ENCODE measurements around the gene REL. TPM values are rescaled to one million over a fixed set of nuclear protein-coding genes. Genes with fewer than 3 reads are reported as not detected.

The REL gene
- total RNA-seq, 1 donor from 2014 or later, result 8.7 TPM

DNA sequence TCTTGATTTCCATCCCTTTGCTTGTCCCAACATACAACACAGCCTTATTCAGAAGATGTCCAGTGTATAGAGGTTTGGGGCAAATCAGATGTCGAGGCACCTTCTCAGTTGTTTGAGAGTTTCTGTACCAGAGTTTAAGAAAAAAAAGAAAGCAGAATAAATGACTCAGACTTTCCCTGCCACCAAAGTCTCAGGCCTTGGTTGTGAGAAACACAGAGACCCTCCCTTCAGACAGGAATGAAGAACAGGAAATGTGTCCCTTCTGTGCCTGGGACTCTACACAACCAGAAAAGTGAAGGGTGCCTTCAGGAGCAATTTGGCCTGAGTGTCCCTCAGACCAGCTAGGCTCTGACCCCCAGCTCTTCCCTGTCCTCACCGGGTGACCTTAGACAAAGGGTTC, 37.3 kb upstream of the REL start:
- H3K36me3 Mint-ChIP-seq (ENCODE audit: low read depth), result no peaks in the 10 kb centered on the region
- no peaks in the 10 kb centered on the region for H3K27me3 Mint-ChIP-seq (ENCODE audit: low read depth)
- H3K27ac Mint-ChIP-seq (ENCODE audit: unreplicated experiment), result no peak overlapping the region
- H3K4me3 Mint-ChIP-seq, result no peak overlapping the region
- TF ChIP-seq, protein P1, sequence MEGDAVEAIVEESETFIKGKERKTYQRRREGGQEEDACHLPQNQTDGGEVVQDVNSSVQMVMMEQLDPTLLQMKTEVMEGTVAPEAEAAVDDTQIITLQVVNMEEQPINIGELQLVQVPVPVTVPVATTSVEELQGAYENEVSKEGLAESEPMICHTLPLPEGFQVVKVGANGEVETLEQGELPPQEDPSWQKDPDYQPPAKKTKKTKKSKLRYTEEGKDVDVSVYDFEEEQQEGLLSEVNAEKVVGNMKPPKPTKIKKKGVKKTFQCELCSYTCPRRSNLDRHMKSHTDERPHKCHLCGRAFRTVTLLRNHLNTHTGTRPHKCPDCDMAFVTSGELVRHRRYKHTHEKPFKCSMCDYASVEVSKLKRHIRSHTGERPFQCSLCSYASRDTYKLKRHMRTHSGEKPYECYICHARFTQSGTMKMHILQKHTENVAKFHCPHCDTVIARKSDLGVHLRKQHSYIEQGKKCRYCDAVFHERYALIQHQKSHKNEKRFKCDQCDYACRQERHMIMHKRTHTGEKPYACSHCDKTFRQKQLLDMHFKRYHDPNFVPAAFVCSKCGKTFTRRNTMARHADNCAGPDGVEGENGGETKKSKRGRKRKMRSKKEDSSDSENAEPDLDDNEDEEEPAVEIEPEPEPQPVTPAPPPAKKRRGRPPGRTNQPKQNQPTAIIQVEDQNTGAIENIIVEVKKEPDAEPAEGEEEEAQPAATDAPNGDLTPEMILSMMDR (conservative IDR thresholded peaks at IDR 0.05), result no peak
- peaks cover 5% of the 10 kb centered on the region for H3K4me1 Mint-ChIP-seq
- H3K9me3 Mint-ChIP-seq, result no peaks in the 10 kb centered on the region
- DNase-seq (ENCODE audit: low read depth, low spot score), result no peak

DNA sequence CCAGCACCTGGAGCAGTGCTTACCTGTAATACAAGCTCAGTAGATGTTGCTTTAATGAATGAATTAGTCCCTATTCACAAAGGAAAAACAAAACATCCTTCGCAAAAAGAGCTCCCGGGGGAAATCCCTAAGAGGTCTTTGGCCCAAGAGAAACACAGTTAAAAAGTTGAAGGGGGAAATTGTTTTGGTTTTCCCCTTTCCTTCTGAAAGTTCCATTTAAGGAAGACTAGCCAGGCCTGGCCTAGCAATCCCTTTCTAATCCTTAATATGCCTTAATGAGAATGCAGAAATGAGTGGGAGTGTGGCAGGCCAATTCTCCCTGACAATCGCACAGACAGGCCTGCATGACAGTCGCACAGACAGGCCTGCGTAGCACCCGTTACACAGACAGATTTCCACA, 33.5 kb upstream of the REL start:
- Mint-ChIP-seq H3K4me3 (no peak overlapping the region), H3K27me3 (ENCODE audit: low read depth) (no peaks in the 10 kb centered on the region), H3K36me3 (ENCODE audit: low read depth) (no peaks in the 10 kb centered on the region), H3K9me3 (no peaks in the 10 kb centered on the region), H3K27ac (ENCODE audit: unreplicated experiment) (no peak overlapping the region), H3K4me1 (no peaks in the 10 kb centered on the region)
- DNase-seq (ENCODE audit: low read depth, low spot score), result no peak
- TF ChIP-seq, protein P1 (conservative IDR thresholded peaks at IDR 0.05), result no peak

DNA sequence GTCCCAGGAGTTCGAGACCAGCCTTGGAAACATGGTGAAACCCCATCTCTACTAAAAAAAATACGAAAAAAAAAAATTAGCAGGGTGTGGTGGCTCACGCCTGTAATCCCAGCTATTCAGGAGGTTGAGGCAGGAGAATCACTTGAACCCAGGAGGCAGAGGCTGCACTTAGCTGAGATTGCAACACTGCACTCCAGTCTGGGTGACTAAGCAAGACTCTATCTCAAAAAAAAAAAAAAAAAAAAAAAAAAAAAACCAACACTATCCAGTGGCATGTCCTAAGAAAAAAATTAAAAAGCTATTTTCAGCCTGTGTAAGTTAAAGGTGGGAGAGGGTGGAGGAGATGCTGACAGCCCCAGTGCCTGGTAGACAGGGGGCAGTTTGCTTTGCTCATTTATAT, 32.2 kb upstream of the REL start:
- H3K27me3 Mint-ChIP-seq (ENCODE audit: low read depth), result no peaks in the 10 kb centered on the region
- no peaks in the 10 kb centered on the region for H3K4me1 Mint-ChIP-seq
- DNase-seq (ENCODE audit: low read depth, low spot score), result no peak
- TF ChIP-seq, protein P1 (conservative IDR thresholded peaks at IDR 0.05), result no peak
- H3K27ac Mint-ChIP-seq (ENCODE audit: unreplicated experiment), result no peak overlapping the region
- no peak overlapping the region for H3K4me3 Mint-ChIP-seq
- H3K9me3 Mint-ChIP-seq, result no peaks in the 10 kb centered on the region
- no peaks in the 10 kb centered on the region for H3K36me3 Mint-ChIP-seq (ENCODE audit: low read depth)

DNA sequence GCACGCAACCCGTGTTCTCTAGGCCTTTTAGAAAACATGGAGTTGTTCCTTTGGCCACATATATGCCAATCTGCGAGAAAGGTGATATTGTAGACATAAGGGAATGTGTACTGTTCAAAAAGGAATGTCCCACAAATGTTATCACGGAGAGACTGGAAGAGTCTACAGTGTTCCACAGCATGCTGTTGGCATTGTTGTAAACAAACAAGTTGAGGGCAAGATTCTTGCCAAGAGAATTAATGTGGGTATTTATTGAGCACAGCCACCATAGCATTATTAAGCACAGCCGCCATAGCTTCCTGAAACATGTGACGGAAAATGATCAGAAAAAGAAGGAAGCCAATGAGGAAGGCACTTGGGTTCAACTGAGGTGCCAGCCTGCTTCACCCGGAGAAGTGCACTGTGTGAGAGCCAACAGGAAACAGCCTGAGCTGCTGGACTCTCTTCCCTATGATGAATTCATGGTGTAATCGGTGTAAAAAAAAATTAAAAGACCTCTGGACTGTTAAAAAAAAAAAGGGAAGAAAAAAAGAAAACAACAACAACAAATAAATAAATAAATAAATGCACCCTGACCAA, 29.0 kb upstream of the REL start:
- no peaks in the 10 kb centered on the region for H3K9me3 Mint-ChIP-seq
- TF ChIP-seq, protein P1 (conservative IDR thresholded peaks at IDR 0.05), result no peak
- no peaks in the 10 kb centered on the region for H3K27me3 Mint-ChIP-seq (ENCODE audit: low read depth)
- no peak overlapping the region for H3K27ac Mint-ChIP-seq (ENCODE audit: unreplicated experiment)
- no peaks in the 10 kb centered on the region for H3K4me1 Mint-ChIP-seq
- H3K36me3 Mint-ChIP-seq (ENCODE audit: low read depth), result no peaks in the 10 kb centered on the region
- DNase-seq (ENCODE audit: low read depth, low spot score), result no peak
- H3K4me3 Mint-ChIP-seq, result no peak overlapping the region

DNA sequence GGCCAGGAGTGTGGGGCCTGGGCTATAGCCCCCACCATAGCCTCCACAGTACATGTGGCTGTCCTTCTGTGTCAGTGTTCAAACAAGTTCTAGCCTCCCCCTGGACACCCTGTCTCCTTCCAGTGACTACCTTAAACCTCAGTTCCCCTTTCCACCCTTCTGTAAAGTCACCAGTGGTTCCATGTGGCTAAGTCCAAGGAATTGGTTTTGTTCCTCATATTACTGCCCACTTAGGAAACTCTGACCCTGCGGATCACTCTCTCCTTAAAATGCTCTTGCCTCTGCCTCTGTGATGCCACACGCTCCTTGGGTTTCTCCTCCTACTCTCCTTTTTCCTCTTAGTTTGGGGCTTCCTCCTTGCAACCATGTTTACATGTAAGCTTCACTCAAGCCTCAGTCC, 27.8 kb upstream of the REL start:
- Mint-ChIP-seq H3K9me3 (no peaks in the 10 kb centered on the region), H3K27ac (ENCODE audit: unreplicated experiment) (peak overlapping the region; percentile 20), H3K36me3 (ENCODE audit: low read depth) (no peaks in the 10 kb centered on the region), H3K4me3 (no peak overlapping the region), H3K27me3 (ENCODE audit: low read depth) (no peaks in the 10 kb centered on the region), H3K4me1 (no peaks in the 10 kb centered on the region)
- TF ChIP-seq, protein P1 (conservative IDR thresholded peaks at IDR 0.05), result no peak
- no peak for DNase-seq (ENCODE audit: low read depth, low spot score)
